Lower leg skin (tissue), 3 donors: ENCODE results near the gene SLC4A2.

Experiments used
- POLR2A ChIP-seq, 2 donors: fragments of 450-650 bp; IDR thresholded peaks; one replicate each; pipeline ENCODE4 v1.6.1; 2016 to 2017; ENCODE audit warnings: antibody characterized with exemption in 2 of 2, mild to moderate bottlenecking in 1 of 2, moderate library complexity in 1 of 2
- TF ChIP-seq, protein P1 (sequence below), 3 donors: fragments of 450-650 bp; IDR thresholded peaks; one replicate each; pipeline ENCODE4 v1.5.1; 2016; ENCODE audit warnings: antibody characterized with exemption in 3 of 3, mild to moderate bottlenecking in 3 of 3, moderate library complexity in 2 of 3

DNA sequence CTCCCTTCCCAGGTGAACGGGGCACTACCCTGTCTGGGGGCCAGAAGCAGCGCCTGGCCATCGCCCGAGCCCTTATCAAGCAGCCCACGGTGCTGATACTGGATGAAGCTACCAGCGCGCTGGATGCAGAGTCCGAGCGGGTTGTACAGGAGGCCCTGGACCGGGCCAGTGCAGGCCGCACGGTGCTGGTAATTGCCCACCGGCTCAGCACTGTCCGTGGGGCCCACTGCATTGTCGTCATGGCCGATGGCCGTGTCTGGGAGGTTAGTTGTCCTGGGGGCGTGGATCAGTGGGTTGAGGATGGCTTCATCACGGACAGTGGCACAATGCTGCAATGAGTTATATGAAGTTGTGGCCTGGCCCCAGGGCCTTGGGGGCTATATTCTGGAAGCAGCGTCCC, 15.4 kb upstream of the SLC4A2 start:
- TF ChIP-seq, protein P1, sequence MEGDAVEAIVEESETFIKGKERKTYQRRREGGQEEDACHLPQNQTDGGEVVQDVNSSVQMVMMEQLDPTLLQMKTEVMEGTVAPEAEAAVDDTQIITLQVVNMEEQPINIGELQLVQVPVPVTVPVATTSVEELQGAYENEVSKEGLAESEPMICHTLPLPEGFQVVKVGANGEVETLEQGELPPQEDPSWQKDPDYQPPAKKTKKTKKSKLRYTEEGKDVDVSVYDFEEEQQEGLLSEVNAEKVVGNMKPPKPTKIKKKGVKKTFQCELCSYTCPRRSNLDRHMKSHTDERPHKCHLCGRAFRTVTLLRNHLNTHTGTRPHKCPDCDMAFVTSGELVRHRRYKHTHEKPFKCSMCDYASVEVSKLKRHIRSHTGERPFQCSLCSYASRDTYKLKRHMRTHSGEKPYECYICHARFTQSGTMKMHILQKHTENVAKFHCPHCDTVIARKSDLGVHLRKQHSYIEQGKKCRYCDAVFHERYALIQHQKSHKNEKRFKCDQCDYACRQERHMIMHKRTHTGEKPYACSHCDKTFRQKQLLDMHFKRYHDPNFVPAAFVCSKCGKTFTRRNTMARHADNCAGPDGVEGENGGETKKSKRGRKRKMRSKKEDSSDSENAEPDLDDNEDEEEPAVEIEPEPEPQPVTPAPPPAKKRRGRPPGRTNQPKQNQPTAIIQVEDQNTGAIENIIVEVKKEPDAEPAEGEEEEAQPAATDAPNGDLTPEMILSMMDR (IDR thresholded peaks at IDR 0.05) = no peak
- no peak for TF ChIP-seq POLR2A (IDR thresholded peaks at IDR 0.05)
